ENCODE results near the gene CYP19A1. TPM values are rescaled to one million over a fixed set of nuclear protein-coding genes. Genes with fewer than 3 reads are reported as not detected.

The CYP19A1 gene
- total and polyA plus RNA-seq, 2 donors, result 0.42 to 2.2 TPM

DNA sequence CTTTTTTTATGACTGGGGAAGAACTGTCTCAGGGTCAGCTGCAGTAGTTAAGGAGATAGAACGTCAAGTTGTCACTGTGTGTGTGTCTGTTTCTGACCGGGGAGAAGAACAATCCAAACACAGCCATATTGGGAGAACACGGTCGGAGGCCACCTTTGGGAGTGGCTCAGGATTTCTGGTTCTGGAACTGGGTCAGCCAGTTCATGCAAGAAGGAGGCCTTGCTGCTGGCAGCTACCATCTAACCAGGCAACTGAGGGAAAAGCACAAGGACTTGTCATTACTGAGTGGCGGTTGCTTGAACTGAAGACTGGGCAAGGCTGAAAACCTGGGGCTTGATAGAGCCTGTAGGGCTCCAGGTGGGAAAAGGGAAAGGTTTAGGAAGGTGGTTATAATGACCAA, 27.7 kb upstream of the CYP19A1 start:
- Histone ChIP-seq H3K27ac (ENCODE audit: low read depth in 1 of 2, low read length in 1 of 2) (no peak overlapping the region), H3K36me3 (ENCODE audit: control insufficient read depth in 2 of 2, insufficient read depth in 2 of 2, low read length in 1 of 2) (no peaks in the 10 kb centered on the region)
- DNase-seq (ENCODE audit: low read depth in 6 of 9, low spot score in 9 of 9), result no peak

DNA sequence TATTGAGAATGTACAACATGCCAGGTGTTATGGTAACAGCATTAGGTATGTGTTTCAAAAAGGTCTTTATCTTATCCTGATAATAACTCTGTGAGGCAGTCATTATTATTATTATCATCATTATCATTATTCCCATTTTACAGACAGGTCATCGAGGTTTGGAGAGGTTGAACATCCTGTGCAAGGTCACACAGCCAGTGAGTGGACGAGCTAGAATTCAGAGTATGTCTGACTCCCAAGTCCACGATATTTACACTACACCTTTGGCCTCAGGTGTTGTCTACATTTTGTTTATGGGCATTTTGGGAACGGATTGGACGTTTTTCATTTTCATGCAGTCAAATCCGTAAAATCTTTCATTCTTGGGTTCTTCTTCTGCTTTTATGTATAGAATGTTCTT, 27.0 kb upstream of the CYP19A1 start:
- Histone ChIP-seq H3K4me1 (ENCODE audit: control insufficient read depth in 2 of 2, insufficient read depth in 2 of 2, low read length in 2 of 2) (no peaks in the 10 kb centered on the region), H3K4me3 (ENCODE audit: low read length in 2 of 2) (no peak overlapping the region), H3K36me3 (ENCODE audit: control insufficient read depth in 2 of 2, insufficient read depth in 2 of 2, low read length in 1 of 2) (no peaks in the 10 kb centered on the region), H3K27ac (ENCODE audit: low read depth in 1 of 2, low read length in 1 of 2) (no peak overlapping the region), H3K27me3 (ENCODE audit: control insufficient read depth in 2 of 2, insufficient read depth in 1 of 2, low read length in 1 of 2) (no peaks in the 10 kb centered on the region), H3K9me3 (ENCODE audit: control insufficient read depth in 2 of 2, insufficient read depth in 1 of 2, low read length in 1 of 2) (no peaks in the 10 kb centered on the region)
- DNase-seq (ENCODE audit: low read depth in 6 of 9, low spot score in 9 of 9), result no peak
- WGBS, result 95% methylated on average over 6 of the region's 6 CpGs

More for the DNA sequence above, 27.7 kb upstream of the CYP19A1 start:
- Histone ChIP-seq H3K4me3 (ENCODE audit: low read length in 2 of 2) (no peak overlapping the region), H3K9me3 (ENCODE audit: control insufficient read depth in 2 of 2, insufficient read depth in 1 of 2, low read length in 1 of 2) (no peaks in the 10 kb centered on the region), H3K4me1 (ENCODE audit: control insufficient read depth in 2 of 2, insufficient read depth in 2 of 2, low read length in 2 of 2) (no peaks in the 10 kb centered on the region), H3K27me3 (ENCODE audit: control insufficient read depth in 2 of 2, insufficient read depth in 1 of 2, low read length in 1 of 2) (no peaks in the 10 kb centered on the region)
- WGBS, result 96% methylated on average over 5 of the region's 5 CpGs

DNA sequence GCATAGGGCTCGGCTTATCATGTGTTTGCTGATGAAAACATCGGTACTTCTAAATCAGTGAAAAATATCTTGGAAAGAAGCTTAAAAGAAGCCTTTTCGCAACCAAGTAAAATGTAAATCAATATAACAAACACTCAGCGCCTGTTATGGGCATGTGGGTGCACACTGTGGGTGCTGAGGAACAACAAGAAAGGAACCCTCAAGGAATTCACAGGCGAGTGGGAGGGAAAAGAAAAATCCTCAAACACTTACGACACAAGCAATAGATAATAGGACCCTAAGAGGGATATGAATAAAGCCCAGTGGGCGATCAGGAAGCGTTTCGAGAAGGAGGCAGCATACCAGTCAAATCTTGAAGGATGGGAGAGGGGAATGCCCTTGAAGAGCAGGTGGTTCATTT, 25.0 kb upstream of the CYP19A1 start:
- Histone ChIP-seq H3K27ac (ENCODE audit: low read depth in 1 of 2, low read length in 1 of 2) (no peak overlapping the region), H3K27me3 (ENCODE audit: control insufficient read depth in 2 of 2, insufficient read depth in 1 of 2, low read length in 1 of 2) (no peaks in the 10 kb centered on the region), H3K9me3 (ENCODE audit: control insufficient read depth in 2 of 2, insufficient read depth in 1 of 2, low read length in 1 of 2) (no peaks in the 10 kb centered on the region), H3K36me3 (ENCODE audit: control insufficient read depth in 2 of 2, insufficient read depth in 2 of 2, low read length in 1 of 2) (no peaks in the 10 kb centered on the region), H3K4me3 (ENCODE audit: low read length in 2 of 2) (no peak overlapping the region), H3K4me1 (ENCODE audit: control insufficient read depth in 2 of 2, insufficient read depth in 2 of 2, low read length in 2 of 2) (no peaks in the 10 kb centered on the region)
- no peak for DNase-seq (ENCODE audit: low read depth in 6 of 9, low spot score in 9 of 9)
- WGBS, result 86% methylated on average over 9 of the region's 9 CpGs

DNA sequence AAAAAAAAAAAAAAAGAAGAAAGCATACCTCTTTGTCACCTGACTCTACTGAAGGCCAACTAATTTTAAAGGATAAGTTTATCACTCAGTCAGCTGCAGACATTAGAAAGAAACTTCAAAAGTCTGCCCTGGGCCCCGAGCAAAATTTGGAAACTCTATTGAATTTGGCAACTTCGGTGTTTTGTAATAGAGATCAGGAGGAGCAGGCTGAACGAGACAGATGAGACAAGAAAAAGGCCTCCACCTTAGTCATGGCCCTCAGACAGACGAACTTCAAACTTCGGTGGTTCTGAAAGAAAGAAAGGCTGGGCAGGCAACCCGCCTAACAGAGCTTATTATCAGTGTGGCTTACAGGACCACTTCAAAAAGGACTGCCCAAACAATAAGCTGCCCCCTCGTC, 21.6 kb upstream of the CYP19A1 start:
- H3K27me3 ChIP-seq (ENCODE audit: control insufficient read depth in 2 of 2, insufficient read depth in 1 of 2, low read length in 1 of 2), result no peaks in the 10 kb centered on the region
- H3K4me3 ChIP-seq (ENCODE audit: low read length in 2 of 2), result no peak overlapping the region
- no peak for DNase-seq (ENCODE audit: low read depth in 6 of 9, low spot score in 9 of 9)
- WGBS, result 91% methylated on average over 7 of the region's 7 CpGs
- H3K4me1 ChIP-seq (ENCODE audit: control insufficient read depth in 2 of 2, insufficient read depth in 2 of 2, low read length in 2 of 2), result no peaks in the 10 kb centered on the region
- H3K36me3 ChIP-seq (ENCODE audit: control insufficient read depth in 2 of 2, insufficient read depth in 2 of 2, low read length in 1 of 2), result no peaks in the 10 kb centered on the region
- no peaks in the 10 kb centered on the region for H3K9me3 ChIP-seq (ENCODE audit: control insufficient read depth in 2 of 2, insufficient read depth in 1 of 2, low read length in 1 of 2)
- H3K27ac ChIP-seq (ENCODE audit: low read depth in 1 of 2, low read length in 1 of 2), result no peak overlapping the region

DNA sequence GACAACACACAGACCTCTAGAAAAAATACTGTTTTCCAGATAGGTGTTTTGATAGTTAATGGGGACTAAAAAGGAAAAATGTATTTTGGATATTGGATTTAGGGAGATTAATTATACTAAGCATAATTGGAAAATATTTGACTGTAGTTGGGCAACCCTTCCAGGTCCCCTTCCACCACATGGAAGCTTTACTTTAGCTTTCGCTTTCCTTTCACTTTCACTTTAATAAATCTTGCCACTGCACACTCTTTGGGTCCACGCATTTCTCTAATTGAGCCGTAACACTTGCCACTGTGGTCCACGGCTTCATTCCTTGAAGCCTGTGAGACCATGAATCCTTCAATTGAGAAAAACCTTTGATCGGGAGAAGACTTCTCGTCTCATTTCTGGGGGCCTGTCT, 18.6 kb upstream of the CYP19A1 start:
- WGBS, result 97% methylated on average over 6 of the region's 6 CpGs

DNA sequence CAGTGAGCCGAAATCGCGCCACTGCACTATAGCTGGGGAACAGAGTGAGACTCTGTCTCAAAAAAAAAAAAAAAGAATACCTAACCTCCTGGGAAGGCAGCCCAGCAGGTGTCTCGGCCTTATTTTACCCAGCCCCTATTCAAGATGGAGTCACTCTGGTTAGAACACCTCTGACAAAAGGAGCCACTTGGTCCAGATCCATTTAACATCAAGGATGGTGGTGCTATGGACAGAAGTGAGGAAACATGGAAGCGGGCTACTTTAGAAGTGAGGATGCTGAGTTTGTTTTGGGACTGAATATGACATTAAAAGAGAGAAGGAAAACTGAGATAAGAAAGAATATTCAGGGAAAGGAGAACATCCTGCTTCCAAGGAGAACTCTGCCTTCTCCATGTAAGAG, 17.8 kb upstream of the CYP19A1 start:
- no peaks in the 10 kb centered on the region for H3K27me3 ChIP-seq (ENCODE audit: control insufficient read depth in 2 of 2, insufficient read depth in 1 of 2, low read length in 1 of 2)
- WGBS, result 88% methylated on average over 5 of the region's 5 CpGs
- DNase-seq (ENCODE audit: low read depth in 6 of 9, low spot score in 9 of 9), result no peak
- H3K9me3 ChIP-seq (ENCODE audit: control insufficient read depth in 2 of 2, insufficient read depth in 1 of 2, low read length in 1 of 2), result no peaks in the 10 kb centered on the region
- no peaks in the 10 kb centered on the region for H3K4me1 ChIP-seq (ENCODE audit: control insufficient read depth in 2 of 2, insufficient read depth in 2 of 2, low read length in 2 of 2)
- H3K4me3 ChIP-seq (ENCODE audit: low read length in 2 of 2), result no peak overlapping the region
- no peaks in the 10 kb centered on the region for H3K36me3 ChIP-seq (ENCODE audit: control insufficient read depth in 2 of 2, insufficient read depth in 2 of 2, low read length in 1 of 2)
- H3K27ac ChIP-seq (ENCODE audit: low read depth in 1 of 2, low read length in 1 of 2), result no peak overlapping the region

More for the DNA sequence above, 18.6 kb upstream of the CYP19A1 start:
- no peak for DNase-seq (ENCODE audit: low read depth in 6 of 9, low spot score in 9 of 9)
- H3K9me3 ChIP-seq (ENCODE audit: control insufficient read depth in 2 of 2, insufficient read depth in 1 of 2, low read length in 1 of 2), result no peaks in the 10 kb centered on the region
- H3K4me1 ChIP-seq (ENCODE audit: control insufficient read depth in 2 of 2, insufficient read depth in 2 of 2, low read length in 2 of 2), result no peaks in the 10 kb centered on the region
- no peak overlapping the region for H3K27ac ChIP-seq (ENCODE audit: low read depth in 1 of 2, low read length in 1 of 2)
- no peak overlapping the region for H3K4me3 ChIP-seq (ENCODE audit: low read length in 2 of 2)
- no peaks in the 10 kb centered on the region for H3K27me3 ChIP-seq (ENCODE audit: control insufficient read depth in 2 of 2, insufficient read depth in 1 of 2, low read length in 1 of 2)
- no peaks in the 10 kb centered on the region for H3K36me3 ChIP-seq (ENCODE audit: control insufficient read depth in 2 of 2, insufficient read depth in 2 of 2, low read length in 1 of 2)

DNA sequence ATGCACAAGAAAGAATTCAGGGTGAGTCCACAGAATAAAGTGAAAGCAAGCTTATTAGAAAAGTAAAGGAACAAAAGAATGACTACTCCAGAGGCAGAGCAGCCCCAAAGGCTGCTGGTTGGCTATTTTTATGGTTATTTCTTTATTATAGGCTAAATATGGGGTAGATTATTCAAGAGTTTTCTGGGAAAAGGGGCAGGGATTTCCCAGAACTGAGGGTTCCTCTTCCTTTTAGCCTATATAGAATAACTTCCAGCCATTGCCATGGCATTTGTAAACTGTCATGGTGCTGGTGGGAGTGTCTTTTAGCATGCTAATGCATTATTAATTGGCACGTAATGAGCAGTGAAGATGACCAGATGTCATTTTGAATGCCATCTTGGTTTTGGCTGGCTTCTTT, 16.7 kb upstream of the CYP19A1 start:
- Histone ChIP-seq H3K9me3 (ENCODE audit: control insufficient read depth in 2 of 2, insufficient read depth in 1 of 2, low read length in 1 of 2) (no peaks in the 10 kb centered on the region), H3K36me3 (ENCODE audit: control insufficient read depth in 2 of 2, insufficient read depth in 2 of 2, low read length in 1 of 2) (no peaks in the 10 kb centered on the region), H3K27me3 (ENCODE audit: control insufficient read depth in 2 of 2, insufficient read depth in 1 of 2, low read length in 1 of 2) (no peaks in the 10 kb centered on the region), H3K27ac (ENCODE audit: low read depth in 1 of 2, low read length in 1 of 2) (no peak overlapping the region), H3K4me3 (ENCODE audit: low read length in 2 of 2) (no peak overlapping the region), H3K4me1 (ENCODE audit: control insufficient read depth in 2 of 2, insufficient read depth in 2 of 2, low read length in 2 of 2) (no peaks in the 10 kb centered on the region)
- 98% methylated on average over 1 of the region's 1 CpG for WGBS
- DNase-seq (ENCODE audit: low read depth in 6 of 9, low spot score in 9 of 9), result no peak

DNA sequence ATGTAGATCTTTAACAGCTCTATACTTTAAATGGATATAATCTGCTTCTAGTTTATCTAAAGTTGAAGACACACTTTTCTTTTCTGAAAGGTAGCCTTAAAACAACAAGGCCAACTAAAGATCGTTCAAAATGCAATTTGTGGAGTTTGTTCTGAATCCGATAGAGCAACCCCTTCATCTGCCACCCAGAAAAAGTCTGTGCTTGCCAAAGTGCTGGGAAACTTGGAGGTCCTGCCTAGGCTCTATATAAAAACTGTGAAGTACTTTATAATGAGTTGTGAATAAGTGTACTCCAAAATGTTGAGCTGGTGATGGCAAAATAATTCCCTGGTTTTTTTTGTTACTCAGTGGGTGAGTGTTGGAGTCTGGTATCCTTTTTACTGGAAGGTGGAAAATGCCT, 15.6 kb upstream of the CYP19A1 start:
- Histone ChIP-seq H3K36me3 (ENCODE audit: control insufficient read depth in 2 of 2, insufficient read depth in 2 of 2, low read length in 1 of 2) (no peaks in the 10 kb centered on the region), H3K4me1 (ENCODE audit: control insufficient read depth in 2 of 2, insufficient read depth in 2 of 2, low read length in 2 of 2) (no peaks in the 10 kb centered on the region), H3K4me3 (ENCODE audit: low read length in 2 of 2) (no peak overlapping the region), H3K27ac (ENCODE audit: low read depth in 1 of 2, low read length in 1 of 2) (no peak overlapping the region), H3K27me3 (ENCODE audit: control insufficient read depth in 2 of 2, insufficient read depth in 1 of 2, low read length in 1 of 2) (no peaks in the 10 kb centered on the region), H3K9me3 (ENCODE audit: control insufficient read depth in 2 of 2, insufficient read depth in 1 of 2, low read length in 1 of 2) (no peaks in the 10 kb centered on the region)
- no peak for DNase-seq (ENCODE audit: low read depth in 6 of 9, low spot score in 9 of 9)
- 93% methylated on average over 2 of the region's 2 CpGs for WGBS

DNA sequence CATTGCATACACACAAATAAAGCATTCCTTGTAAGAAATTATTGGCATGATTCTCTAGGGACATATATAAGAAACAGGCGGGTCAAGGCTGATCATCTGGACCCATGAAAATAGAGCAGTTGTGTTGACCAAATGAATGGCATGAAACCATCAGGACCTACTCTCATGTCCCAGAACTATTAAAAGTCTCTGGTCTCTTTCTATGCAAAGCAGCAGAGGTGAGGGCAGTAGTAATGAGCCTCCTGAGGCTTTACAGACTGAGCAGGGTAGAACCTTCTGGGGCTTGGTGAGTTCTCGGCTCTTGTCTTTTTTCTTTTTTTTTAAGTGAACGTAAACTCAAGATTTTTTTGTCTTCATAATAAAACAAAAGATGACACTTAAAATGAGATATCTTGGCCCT, 12.3 kb upstream of the CYP19A1 start:
- 99% methylated on average over 3 of the region's 3 CpGs for WGBS

More for the DNA sequence above, 12.3 kb upstream of the CYP19A1 start:
- no peak for DNase-seq (ENCODE audit: low read depth in 6 of 9, low spot score in 9 of 9)
- H3K9me3 ChIP-seq (ENCODE audit: control insufficient read depth in 2 of 2, insufficient read depth in 1 of 2, low read length in 1 of 2), result no peaks in the 10 kb centered on the region
- H3K36me3 ChIP-seq (ENCODE audit: control insufficient read depth in 2 of 2, insufficient read depth in 2 of 2, low read length in 1 of 2), result no peaks in the 10 kb centered on the region
- no peaks in the 10 kb centered on the region for H3K4me1 ChIP-seq (ENCODE audit: control insufficient read depth in 2 of 2, insufficient read depth in 2 of 2, low read length in 2 of 2)
- H3K27ac ChIP-seq (ENCODE audit: low read depth in 1 of 2, low read length in 1 of 2), result no peak overlapping the region
- H3K27me3 ChIP-seq (ENCODE audit: control insufficient read depth in 2 of 2, insufficient read depth in 1 of 2, low read length in 1 of 2), result no peaks in the 10 kb centered on the region
- H3K4me3 ChIP-seq (ENCODE audit: low read length in 2 of 2), result no peak overlapping the region

Measured in thymus (tissue), 11 donors.